GM12873 (cell line): ENCODE results near the gene VPS72.

ENCODE experiments used
- CTCF ChIP-seq: IDR thresholded peaks from 2 replicates; pipeline ENCODE4 v1.5.1; 2012; ENCODE audit warnings: low read depth, mild to moderate bottlenecking, moderate library complexity, low read length, control low read depth; ENCODE audit not compliant: insufficient read depth; ENCODE audit errors: missing control alignments

VPS72 gene

DNA sequence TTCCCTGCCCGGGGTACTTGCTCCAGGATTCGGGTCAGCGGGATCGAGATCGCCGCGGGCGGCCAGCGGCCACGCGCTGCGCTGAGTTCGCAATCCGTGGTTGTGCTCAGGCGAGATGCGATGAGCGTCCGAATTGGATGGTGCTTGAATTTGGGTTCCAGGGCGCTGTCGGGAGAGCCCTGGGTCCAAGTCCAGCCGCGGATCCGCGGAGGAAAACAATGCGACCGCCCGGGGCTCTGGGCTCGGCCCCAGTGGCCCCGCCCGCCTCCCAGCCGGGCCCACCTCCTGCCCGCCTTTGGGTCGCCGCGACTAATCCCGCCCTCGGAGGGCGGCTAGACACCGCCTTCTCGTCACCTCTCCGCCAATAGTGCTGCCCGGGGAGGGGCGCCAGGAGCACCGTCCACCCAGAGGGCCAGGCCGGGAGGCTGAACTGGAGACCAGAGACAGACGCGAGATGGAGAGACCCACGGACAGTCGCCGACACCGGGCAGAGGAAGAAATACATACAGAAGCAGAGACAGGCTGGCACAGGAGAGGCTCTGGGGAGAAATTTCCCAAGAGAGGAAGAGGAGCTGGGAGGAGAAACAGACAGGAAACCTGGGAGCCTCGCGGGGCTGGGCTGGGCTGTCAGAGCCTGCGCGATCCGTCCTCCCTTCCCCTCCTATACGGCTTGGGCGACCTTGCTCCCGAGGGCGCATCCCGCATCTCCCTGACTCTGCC is 43.4 kb downstream of the VPS72 start, which contains the start of gene SEMA6C:
TSS of gene SEMA6C (minus strand) at position 220 of the 720 bp plus-strand sequence. CDS start 4,010 bp downstream, outside the sequence.
- no peak for TF ChIP-seq CTCF

DNA sequence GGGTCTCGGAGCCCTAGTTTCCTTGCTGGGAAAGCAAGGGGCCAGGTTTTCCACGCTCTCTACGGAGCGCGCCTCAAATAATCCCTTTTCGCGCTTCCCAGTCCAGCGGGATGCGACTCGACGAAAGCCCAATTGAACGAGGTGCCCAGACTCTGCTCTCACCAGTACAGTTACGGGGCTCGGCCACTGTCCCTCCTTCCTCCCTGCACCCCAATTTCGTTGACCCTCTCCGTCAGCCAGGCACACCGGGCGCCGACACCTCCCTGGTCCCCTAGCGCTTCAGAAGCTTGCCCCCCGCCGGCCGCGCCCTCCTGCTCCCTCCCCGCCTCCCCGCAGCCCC is 44.0 kb downstream of the VPS72 start:
- TF ChIP-seq CTCF = no peak

GRCh38 chr1:151145304-151146071 is 44.5 kb downstream of the VPS72 start:
- no peak for TF ChIP-seq CTCF

GRCh38 chr1:151144474-151145303 is 45.3 kb downstream of the VPS72 start:
- TF ChIP-seq CTCF = no peak

DNA sequence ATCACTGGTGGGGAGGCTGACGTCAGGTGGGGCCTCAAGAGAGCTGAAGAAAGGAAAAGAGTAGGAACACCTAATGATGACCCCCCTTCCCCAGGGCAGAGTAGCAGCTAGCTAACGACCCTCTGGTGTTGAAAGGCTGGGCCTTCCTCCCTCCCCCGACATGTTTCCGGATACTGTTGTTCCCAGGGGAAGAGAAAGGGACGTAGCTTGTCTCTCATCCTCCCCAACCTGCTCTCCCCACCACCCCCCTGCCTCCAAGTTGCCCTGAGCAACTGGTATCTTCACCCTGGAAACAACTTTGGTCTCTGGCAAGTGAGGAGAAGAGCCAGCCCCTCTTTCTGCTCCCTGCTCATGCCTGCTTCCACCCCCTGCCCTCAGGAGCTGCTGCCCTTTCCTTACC is 46.0 kb downstream of the VPS72 start:
- no peak for TF ChIP-seq CTCF

GRCh38 chr1:151143057-151143435 is 47.0 kb downstream of the VPS72 start:
- no peak for TF ChIP-seq CTCF
